ENCODE data around the gene SPINT3. TPM values are rescaled to one million over a fixed set of nuclear protein-coding genes. Genes with fewer than 3 reads are reported as not detected.
"Not testable (repeated sequence)": the region's sequence is repeated elsewhere in the genome, so short reads cannot be mapped to it uniquely, and the experiment has no call there.

The SPINT3 gene
- total RNA-seq, 1 donor = not detected

DNA sequence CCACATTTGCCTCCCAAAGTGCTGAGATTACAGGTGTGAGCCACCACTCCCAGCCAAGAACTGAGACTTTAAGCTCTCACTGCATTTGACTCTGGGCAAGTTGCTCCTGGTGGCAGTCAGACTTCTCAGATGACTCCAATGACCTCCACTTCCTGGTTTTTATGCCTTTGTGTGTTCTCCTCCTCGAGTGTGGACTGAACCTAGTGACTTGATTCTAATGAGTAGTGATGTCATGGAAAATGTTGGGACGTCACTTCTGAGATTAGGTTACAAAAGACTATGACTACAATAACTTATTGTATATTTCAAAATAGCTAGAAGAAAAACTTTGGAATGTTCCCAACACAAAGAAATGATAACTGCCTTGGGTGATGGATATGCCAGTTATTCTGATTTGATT, 12.0 kb downstream of the SPINT3 start:
- DNase-seq (ENCODE audit: low read depth in 2 of 3, low spot score in 2 of 3) = no peak

DNA sequence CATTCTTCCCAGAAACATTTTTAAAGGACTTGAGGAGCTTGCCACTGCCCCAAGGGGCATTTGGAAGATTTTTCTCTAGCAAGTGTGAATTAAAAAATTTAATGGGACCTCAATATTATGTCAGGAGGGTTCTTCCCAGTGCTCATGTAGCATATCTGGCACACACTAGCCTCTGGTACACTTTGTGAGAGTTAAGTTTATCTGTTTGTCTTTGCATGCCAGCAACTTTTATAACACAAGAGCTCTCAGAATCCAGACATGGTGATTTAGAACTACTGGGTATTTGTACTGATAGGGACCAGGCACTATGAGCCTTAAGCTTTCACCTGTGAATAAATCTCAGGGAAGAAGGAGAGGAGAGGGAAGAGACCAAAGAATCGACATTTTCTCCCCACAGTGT, 12.9 kb downstream of the SPINT3 start:
- DNase-seq (ENCODE audit: low read depth in 2 of 3, low spot score in 2 of 3) = no peak

DNA sequence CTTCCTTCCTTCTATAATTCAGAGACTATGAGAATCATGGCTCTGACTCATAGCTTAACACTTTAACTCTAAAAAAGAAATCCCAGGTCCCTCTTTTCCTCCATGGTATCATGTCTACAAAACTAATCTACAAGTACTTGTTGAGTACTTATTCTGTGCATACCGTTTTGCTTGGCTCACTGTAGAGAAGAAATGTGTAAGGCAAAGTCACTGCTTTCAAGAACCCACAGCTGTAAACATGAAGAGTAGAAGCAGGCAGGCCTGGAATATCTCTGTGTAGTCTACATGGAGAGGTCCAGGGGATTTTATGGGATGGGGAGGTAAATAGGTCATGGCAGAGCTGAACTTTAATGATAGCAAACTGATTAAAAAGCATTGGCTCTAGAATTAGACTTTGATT, 13.8 kb downstream of the SPINT3 start:
- no peak for DNase-seq (ENCODE audit: low read depth in 2 of 3, low spot score in 2 of 3)

DNA sequence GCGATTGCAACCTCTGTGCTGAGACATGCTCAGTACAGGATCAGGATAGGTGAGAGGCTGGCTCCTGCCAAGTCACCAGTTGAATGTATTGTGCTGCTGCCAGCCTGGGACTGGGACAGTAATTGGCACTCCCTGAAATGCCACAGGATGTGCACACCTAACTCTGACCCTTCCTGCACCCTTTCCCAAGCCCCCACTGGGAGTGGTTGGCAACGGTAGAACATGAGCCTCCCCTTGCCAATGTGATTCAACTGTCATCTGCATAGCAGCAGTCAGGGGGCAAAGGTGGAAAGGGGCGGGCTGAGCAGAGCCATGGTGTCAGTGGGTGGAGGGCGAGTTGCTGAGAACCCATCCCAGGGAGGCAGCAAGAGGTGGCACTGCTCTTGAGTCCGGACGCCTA, 15.4 kb downstream of the SPINT3 start:
- DNase-seq (ENCODE audit: low read depth in 2 of 3, low spot score in 2 of 3) = no peak

DNA sequence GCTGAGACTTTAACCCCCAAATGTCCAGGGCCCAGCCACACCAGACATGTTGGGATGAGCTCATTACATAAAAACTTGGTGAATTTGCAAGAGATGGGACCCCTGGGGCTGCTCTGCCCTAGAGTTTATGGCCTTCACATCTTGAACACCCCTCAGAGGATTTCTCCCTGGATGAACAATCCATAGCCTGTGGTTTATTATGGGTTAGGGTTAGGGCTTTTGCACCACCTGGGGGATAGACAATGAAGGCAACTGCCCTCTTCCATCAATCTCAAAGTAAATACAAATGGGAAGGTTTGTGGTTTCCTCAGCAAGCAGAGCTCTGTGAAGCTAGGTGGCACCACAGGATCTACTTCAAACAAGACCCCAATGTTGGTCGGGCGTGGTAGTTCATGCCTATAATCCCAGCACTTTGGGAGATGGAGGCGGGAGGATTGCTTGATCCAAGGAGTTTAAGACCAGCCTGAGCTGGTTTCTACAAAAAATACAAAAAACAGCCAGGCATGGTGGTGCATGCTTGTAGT, 17.4 kb downstream of the SPINT3 start:
- no peak for DNase-seq (ENCODE audit: low read depth in 2 of 3, low spot score in 2 of 3)

DNA sequence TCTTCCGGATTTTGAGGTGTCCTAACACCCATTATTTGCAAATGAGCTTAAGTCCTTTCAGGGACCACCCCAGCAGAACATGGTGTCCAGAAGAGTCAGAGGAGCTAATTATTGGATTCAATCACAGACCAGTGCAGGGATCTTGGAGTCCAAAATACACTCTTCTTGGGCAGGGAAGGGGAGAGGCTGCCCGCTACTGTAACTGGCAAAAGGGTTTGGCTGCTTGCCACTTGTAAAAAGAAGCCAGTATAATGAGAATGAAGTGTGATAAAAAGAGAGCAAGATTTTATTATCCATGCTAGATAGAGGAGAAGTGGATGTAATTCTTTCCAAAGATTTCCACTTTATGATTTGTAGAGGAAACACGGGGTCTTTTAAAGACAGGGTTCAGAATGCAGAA, 19.3 kb downstream of the SPINT3 start:
- DNase-seq (ENCODE audit: low read depth in 2 of 3, low spot score in 2 of 3) = no peak

DNA sequence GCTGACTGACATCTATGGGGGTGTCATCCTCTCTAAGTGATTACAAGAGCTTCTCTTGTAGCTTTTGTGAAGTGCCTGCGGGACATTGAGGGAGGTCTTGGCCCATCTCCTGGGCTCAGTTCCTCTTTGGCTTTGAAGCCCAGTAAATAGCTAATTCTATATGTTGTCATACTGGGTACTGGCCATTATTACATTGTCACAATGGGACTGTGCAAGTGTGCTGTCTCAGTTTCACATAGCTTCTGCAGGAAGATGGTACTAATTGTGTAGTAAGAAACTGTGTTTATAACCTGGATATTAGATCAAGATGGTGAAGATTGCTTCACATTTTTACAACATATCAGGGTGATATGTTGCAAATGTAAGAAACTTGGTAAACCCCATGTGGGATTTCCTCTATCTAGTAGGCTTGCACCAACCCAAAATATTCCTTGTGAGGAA, 19.9 kb downstream of the SPINT3 start:
- DNase-seq (ENCODE audit: low read depth in 2 of 3, low spot score in 2 of 3) = no peak

DNA sequence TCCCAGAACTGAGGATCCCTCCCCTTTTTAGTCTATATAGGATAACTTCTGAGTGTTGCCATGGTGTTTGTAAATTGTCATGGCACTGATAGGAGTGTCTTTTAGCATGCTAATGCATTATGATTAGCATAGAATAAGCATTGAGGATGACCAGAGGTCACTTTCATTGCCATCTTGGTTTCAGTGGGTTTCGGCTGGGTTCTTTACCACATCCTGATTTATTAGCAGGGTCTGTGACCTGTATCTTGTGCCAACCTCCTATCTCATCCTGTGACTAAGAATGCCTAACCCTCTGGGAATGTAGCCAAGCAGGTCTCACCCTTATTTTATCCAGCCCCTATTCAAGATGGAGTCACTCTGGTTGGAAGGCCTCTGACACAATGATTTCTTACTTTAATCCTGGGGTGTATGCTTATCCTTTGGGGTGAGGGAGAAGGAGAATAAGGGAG, 26.3 kb downstream of the SPINT3 start:
- no peak for DNase-seq (ENCODE audit: low read depth in 2 of 3, low spot score in 2 of 3)

DNA sequence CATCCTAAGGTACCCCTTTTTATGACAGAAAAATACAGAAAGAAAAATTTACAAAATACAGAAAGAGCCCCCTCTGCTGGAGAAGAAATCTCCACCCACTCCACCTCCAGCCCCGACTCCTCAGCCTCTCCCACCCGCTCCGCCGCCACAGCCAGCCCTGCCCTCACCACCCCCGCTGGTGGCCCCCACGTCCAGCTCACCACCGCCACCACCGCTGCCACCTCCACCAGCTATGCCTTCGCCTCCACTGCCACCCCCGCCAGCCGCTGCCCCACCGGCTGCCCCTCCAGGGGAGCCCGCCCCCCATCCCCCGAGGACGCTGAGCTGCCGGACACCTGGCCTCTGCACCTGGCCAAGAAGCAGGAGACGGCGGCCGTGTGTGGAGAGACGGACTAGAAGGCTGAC, 28.2 kb downstream of the SPINT3 start:
- DNase-seq (ENCODE audit: low read depth in 2 of 3, low spot score in 2 of 3) = peak in 2 of 3 donors; percentile 24 to 45

DNA sequence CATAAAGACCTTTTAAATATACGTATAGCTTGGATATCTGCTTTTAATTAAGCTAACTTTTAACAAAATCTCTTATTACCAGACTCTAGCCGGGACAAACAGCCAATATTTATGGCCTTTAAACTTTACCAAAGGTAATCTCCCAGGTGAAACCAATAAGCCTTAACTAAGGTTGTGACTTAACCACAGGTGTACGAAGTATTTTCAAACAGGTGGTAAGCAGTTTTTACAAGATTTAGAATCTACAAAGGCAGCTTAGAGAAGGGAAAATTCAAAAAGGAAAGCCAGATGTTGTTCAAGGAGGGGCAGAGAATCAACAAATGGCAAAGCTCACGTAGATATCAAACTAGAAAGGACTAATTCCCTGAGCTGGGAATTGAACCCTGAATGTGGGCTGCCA, 30.0 kb downstream of the SPINT3 start:
- no peak for DNase-seq (ENCODE audit: low read depth in 2 of 3, low spot score in 2 of 3)

DNA sequence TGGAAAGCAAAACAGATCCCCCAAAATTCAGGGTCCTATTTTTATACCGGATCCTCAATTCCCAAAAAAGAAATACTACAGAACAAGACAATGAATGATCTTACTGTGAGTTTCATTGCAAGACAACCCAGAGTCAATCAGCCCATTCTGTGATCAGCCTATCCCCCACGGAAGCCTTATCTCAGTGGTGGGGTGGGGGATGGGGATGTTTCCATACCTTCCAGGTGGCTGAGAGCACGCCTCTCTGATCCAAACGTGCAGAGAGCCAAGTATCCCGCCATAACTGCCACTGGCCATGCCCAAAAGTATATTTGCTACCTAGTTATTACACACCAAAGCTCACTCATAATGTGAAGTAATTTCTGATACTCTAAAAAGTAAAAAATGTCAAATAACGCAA, 30.7 kb downstream of the SPINT3 start:
- no peak for DNase-seq (ENCODE audit: low read depth in 2 of 3, low spot score in 2 of 3)

DNA sequence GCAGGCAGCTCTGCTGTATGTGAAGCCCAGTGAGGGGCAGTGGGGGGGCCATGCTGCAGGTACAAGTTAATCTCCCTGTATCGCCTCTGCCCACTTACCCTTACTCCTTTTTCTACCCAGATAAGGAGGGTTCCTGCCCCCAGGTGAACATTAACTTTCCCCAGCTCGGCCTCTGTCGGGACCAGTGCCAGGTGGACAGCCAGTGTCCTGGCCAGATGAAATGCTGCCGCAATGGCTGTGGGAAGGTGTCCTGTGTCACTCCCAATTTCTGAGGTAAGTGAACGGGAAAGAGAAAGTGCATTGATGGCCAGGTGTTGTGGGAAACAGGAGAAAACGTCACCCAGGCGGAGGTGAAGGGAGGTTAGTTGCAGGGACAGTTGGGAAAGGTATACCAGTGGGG, 35.6 kb downstream of the SPINT3 start:
- DNase-seq (ENCODE audit: low read depth in 2 of 3, low spot score in 2 of 3) = no peak

DNA sequence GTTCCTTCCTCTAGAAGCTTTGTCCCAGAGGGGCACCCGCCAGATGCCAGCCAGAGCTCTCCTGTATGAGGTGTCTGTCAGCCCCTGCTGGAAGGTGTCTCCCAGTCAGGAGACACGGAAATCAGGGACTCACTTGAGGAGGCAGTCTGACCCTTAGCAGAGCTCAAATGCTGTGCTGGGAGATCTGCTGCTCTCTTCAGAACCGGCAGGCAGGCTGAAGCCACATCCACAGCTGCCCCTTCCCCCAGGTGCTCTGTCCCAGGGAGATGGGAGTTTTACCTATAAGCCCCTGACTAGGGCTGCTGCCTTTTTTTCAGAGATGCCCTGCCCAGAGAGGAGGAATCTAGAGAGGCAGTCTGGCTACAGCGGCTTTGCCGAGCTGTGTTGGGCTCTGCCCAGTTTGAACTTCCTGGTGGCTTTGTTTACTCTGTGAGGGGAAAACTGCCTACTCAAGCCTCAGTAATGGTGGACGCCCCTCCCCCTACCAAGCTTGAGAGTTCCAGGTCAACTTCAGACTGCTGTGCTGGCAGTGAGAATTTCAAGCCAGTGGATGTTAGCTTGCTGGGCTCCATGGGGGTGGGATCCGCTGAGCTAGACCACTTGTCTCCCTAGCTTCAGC, 37.8 kb downstream of the SPINT3 start:
- DNase-seq (ENCODE audit: low read depth in 2 of 3, low spot score in 2 of 3) = not testable (repeated sequence)

DNA sequence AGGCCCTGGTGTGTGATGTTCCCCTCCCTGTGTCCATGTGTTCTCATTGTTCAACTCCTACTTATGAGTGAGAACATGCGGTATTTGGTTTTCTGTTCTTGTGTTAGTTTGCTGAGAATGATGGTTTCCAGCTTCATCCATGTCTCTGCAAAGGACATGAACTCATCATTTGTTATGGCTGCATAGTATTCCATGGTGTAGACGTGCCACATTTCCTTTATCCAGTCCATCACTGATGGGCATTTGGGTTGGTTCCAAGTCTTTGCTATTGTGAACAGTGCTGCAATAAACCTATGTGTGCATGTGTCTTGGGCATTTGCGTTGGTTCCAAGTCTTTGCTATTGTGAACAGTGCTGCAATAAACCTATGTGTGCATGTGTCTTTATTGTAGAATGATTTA, 43.1 kb downstream of the SPINT3 start:
- DNase-seq (ENCODE audit: low read depth in 2 of 3, low spot score in 2 of 3) = not testable (repeated sequence)

DNA sequence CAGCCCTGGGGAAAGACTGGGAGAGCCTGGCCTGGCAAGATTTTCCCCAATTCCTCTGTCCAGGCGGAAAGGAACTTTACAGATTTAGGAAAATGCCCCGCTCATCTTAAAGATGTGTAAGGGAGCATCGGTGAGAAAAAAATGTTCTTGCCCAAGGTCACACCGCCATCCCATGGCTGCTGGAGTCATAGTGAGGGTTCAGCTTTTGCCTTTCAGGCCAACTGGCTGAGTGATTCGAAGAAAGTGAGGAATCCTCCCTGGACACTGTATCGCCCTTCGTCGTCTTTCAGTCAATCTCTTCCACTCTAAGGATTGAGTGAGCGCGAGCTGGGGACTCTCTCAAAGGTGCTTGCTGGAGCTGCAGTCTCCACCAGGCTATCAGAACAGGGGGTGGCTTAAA, 44.5 kb downstream of the SPINT3 start:
- peak in 1 of 3 donors; percentile 56 for DNase-seq (ENCODE audit: low read depth in 2 of 3, low spot score in 2 of 3)

DNA sequence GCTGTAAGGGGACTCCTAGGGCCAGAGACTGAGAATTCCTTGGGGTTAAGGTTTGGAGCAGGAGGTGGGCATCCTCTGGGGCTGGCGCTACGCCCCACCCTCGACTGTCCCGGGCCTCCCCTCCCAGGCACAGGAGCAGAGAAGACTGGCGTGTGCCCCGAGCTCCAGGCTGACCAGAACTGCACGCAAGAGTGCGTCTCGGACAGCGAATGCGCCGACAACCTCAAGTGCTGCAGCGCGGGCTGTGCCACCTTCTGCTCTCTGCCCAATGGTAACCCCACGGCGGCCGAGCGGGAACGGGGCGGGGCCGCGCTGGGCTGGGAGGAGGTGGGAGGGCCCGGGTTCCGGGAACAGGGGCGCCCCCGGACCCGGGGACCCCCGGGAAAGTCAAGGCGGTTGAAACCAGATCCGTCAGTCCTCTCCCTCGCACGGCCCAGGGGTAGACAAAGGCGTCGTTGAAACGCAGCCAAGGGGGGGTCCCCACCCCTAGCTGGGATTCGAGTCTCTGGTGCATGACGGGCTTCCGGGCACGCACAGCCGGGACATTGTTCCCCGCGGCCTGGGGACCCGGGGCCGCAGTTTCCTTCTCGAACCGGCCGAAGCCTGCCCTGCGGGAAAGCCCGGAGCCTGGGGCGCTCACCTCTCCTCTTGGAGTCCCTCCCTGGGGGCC, 45.0 kb downstream of the SPINT3 start:
- peak in 1 of 3 donors; percentile 26 for DNase-seq (ENCODE audit: low read depth in 2 of 3, low spot score in 2 of 3)

DNA sequence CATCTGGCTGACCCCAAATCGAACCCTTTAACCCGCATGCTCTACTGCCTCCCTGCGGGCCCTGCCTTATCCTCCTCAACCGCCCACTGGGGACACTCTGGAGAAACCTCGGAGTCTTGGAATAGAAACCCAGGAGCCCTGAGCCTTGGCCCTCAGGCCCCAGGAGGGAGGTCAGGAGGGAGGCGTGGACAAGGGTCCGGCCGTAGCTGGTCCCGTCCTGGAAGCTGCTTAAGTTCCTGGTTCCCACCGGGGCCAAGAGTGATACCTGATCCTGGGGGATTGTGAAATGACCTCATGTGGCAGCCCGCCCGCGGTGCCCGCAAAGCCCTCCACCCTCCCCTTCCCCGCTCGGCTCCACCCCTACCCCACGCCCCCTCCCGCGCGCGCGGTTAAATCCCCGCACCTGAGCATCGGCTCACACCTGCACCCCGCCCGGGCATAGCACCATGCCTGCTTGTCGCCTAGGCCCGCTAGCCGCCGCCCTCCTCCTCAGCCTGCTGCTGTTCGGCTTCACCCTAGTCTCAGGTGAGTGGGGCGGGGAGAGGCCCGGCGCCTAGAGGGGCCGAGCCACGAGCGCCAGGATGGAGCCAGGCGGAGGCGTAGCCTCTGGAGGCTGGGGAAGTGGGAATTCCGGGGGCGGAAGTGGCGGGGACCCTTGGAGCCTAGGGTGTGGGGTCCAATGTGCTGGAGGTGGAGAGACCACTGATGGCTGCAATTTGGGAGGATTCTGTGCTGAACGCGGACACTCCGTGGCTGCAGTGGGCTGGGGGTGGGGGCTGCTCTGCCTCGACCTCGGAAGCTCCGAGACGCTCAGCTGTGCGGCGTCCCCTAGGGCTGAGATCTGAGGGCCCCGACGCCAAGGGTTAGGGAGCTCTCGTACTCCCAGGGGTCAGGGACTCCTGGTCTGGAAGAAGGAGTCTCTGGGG, 45.8 kb downstream of the SPINT3 start, which contains the start of gene WFDC2:
Gene WFDC2 (plus strand): TSS at position 418 of the 926 bp plus-strand sequence. CDS start 29 bp downstream, at position 447.
- DNase-seq (ENCODE audit: low read depth in 2 of 3, low spot score in 2 of 3) = no peak

DNA sequence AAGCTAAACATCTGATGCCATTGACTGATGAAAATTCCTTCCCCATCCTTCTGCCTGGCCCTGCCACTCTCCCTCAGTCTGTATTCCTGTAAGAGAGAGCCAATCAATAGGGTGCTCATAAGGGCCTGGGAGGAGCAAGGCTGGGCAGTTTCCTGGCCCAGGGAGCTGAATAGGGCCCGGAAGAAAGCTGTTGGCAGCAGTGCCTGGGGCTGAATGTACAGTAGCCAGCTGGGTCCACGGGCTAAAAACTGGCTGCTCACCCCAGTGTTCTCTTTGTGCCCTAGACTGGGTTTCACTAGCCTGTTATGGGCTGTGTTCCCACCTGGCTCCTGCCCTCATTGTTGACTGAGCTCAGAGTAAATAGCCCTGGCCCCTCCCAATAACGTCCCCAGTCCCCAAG, 47.6 kb downstream of the SPINT3 start:
- no peak for DNase-seq (ENCODE audit: low read depth in 2 of 3, low spot score in 2 of 3)

DNA sequence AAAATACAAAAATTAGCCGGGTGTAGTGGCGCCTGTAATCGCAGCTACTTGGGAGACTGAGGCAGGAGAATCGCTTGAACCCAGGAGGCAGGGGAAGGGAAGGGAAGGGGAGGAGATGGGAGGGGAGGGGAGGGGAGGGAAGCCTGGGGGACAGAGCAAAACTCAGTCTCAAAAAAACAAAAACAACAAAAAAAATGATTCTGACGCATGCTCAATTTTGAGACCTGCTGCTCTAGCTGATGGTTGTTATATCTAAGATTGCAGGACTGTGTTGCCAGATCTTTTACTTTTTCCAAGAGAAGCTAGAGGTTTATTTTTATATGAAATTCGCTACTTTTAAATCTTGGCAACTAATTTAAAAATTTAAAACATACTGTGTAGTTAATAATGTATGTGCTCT, 48.2 kb downstream of the SPINT3 start:
- DNase-seq (ENCODE audit: low read depth in 2 of 3, low spot score in 2 of 3) = no peak

DNA sequence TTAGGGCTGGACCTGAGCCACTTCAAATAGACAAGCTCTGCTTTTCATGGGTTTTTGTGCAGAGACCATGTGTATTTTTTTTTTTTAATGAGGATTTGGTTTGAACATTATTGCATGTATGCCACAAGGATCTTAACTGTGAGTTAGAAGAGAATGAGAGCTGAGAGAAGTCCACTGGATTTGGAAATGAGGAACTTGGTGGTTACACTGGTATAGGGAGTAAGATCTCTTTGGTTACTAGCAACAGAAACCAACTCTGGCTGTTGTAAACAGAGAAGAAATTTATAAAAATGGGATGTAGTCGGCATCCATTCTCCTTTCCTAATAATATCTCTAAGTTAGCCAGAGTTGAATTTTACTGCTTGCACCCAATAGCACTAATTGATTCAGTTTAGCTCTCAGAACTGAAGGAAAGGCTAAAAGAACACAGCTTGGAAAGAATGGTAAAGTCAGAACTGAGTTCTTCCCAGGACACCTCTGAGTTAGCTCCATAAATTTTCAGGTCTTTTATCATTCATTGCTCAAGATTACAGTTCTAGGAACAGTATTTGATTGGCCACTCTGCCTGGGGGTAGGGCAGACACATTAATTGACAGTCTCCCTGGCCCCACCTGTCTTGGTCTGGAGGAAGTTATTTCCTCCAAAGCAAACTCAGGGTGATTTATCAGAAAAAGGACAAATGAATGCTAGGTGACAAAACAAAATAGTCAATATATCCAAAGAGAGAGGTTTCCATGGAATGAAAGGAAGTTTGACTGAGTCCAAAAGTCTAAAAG, 49.7 kb downstream of the SPINT3 start:
- peak in 1 of 3 donors; percentile 62 for DNase-seq (ENCODE audit: low read depth in 2 of 3, low spot score in 2 of 3)

Data from hematopoietic multipotent progenitor cell (in vitro differentiated cells).